ENCODE data around the gene MLXIP. TPM values are rescaled to one million over a fixed set of nuclear protein-coding genes. Genes with fewer than 3 reads are reported as not detected.

The MLXIP gene
- total and polyA plus RNA-seq, 2 of the 13 experiments (the other 11 are each of a cell fraction or from before 2014, with no cell fraction given), result 5.3 to 6.7 TPM

GRCh38 chr12:122078141-122079032 lies at the start of gene MLXIP (continued):
- TF ChIP-seq, protein P1, sequence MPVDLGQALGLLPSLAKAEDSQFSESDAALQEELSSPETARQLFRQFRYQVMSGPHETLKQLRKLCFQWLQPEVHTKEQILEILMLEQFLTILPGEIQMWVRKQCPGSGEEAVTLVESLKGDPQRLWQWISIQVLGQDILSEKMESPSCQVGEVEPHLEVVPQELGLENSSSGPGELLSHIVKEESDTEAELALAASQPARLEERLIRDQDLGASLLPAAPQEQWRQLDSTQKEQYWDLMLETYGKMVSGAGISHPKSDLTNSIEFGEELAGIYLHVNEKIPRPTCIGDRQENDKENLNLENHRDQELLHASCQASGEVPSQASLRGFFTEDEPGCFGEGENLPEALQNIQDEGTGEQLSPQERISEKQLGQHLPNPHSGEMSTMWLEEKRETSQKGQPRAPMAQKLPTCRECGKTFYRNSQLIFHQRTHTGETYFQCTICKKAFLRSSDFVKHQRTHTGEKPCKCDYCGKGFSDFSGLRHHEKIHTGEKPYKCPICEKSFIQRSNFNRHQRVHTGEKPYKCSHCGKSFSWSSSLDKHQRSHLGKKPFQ (CRISPR knock-in tag; IDR thresholded peaks at IDR 0.05; ENCODE audit: insufficient replicate concordance), result peak; percentile 37
- TF ChIP-seq, protein P2, sequence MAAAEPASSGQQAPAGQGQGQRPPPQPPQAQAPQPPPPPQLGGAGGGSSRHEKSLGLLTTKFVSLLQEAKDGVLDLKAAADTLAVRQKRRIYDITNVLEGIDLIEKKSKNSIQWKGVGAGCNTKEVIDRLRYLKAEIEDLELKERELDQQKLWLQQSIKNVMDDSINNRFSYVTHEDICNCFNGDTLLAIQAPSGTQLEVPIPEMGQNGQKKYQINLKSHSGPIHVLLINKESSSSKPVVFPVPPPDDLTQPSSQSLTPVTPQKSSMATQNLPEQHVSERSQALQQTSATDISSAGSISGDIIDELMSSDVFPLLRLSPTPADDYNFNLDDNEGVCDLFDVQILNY (CRISPR knock-in tag; conservative IDR thresholded peaks at IDR 0.05), result 0 out of 2 replicates have a peak, but pooled peaks have one; percentile 19
- TF ChIP-seq ZNF281 (CRISPR knock-in tag; IDR thresholded peaks at IDR 0.05; ENCODE audit: borderline replicate concordance) (no peak), PLSCR1 (CRISPR knock-in tag; IDR thresholded peaks at IDR 0.05; ENCODE audit: borderline replicate concordance) (peak; percentile 81; the same call in 1 of the 2 replicates), NR2F1 (CRISPR knock-in tag; IDR thresholded peaks at IDR 0.05) (no peak), ZNF777 (CRISPR knock-in tag; IDR thresholded peaks at IDR 0.05) (peak; percentile 72), MTF1 (CRISPR knock-in tag; IDR thresholded peaks at IDR 0.05) (peak; percentile 83), SOX13 (IDR thresholded peaks at IDR 0.05) (no peak), SOX13 (CRISPR knock-in tag; conservative IDR thresholded peaks at IDR 0.05 in 1 of 2, IDR thresholded peaks at IDR 0.05 in 1 of 2) (no peak; a peak in 1 of 4 replicates), DNMT3B (CRISPR knock-in tag; conservative IDR thresholded peaks at IDR 0.05) (no peak), SCMH1 (CRISPR knock-in tag; IDR thresholded peaks at IDR 0.05; ENCODE audit: borderline replicate concordance) (no peak), HCFC1 (IDR thresholded peaks at IDR 0.05; ENCODE audit: low read depth, low read length) (no peak), HNF1B (CRISPR knock-in tag; IDR thresholded peaks at IDR 0.05) (peak; percentile 59), ZNF614 (CRISPR knock-in tag; IDR thresholded peaks at IDR 0.05; ENCODE audit: borderline replicate concordance) (no peak)
- TF ChIP-seq, protein P3, sequence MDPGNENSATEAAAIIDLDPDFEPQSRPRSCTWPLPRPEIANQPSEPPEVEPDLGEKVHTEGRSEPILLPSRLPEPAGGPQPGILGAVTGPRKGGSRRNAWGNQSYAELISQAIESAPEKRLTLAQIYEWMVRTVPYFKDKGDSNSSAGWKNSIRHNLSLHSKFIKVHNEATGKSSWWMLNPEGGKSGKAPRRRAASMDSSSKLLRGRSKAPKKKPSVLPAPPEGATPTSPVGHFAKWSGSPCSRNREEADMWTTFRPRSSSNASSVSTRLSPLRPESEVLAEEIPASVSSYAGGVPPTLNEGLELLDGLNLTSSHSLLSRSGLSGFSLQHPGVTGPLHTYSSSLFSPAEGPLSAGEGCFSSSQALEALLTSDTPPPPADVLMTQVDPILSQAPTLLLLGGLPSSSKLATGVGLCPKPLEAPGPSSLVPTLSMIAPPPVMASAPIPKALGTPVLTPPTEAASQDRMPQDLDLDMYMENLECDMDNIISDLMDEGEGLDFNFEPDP (CRISPR knock-in tag; conservative IDR thresholded peaks at IDR 0.05), result no peak
- TF ChIP-seq, protein P4, sequence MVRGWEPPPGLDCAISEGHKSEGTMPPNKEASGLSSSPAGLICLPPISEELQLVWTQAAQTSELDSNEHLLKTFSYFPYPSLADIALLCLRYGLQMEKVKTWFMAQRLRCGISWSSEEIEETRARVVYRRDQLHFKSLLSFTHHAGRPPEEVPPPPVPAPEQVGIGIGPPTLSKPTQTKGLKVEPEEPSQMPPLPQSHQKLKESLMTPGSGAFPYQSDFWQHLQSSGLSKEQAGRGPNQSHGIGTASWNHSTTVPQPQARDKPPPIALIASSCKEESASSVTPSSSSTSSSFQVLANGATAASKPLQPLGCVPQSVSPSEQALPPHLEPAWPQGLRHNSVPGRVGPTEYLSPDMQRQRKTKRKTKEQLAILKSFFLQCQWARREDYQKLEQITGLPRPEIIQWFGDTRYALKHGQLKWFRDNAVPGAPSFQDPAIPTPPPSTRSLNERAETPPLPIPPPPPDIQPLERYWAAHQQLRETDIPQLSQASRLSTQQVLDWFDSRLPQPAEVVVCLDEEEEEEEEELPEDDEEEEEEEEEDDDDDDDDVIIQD (CRISPR knock-in tag; IDR thresholded peaks at IDR 0.05; ENCODE audit: low read depth), result no peak
